Fibroblast of lung (primary cell): ENCODE measurements around the gene GOLGA8N. TPM values are rescaled to one million over a fixed set of nuclear protein-coding genes. Genes with fewer than 3 reads are reported as not detected.
"Not testable (repeated sequence)": the region's sequence is repeated elsewhere in the genome, so short reads cannot be mapped to it uniquely, and the experiment has no call there.

Experiments
- DNase-seq, 2 donors: peaks; one replicate each; pipeline versions ENCODE4 v3.0.0 to v3.0.0-alpha.2; 2010; ENCODE audit warnings: low read depth in 2 of 2
- H2AFZ ChIP-seq: 2 replicates; pipeline ENCODE4 v1.5.1; 2012; ENCODE audit warnings: low read length, control low read depth, inconsistent platforms
- H3K27ac ChIP-seq: 2 replicates; pipeline ENCODE4 v1.5.1; 2011; ENCODE audit warnings: low read length, control low read depth; ENCODE audit not compliant: insufficient read depth
- H3K27me3 ChIP-seq: 2 replicates; pipeline ENCODE4 v1.5.1; 2011; ENCODE audit warnings: mild to moderate bottlenecking, low read length; ENCODE audit not compliant: control insufficient read depth, insufficient read depth
- H3K36me3 ChIP-seq: 2 replicates; pipeline ENCODE4 v1.5.1; 2011; ENCODE audit warnings: low read length; ENCODE audit not compliant: control insufficient read depth, insufficient read depth
- H3K4me1 ChIP-seq: 2 replicates; pipeline ENCODE4 v1.5.1; 2011; ENCODE audit warnings: low read length; ENCODE audit not compliant: control insufficient read depth, insufficient read depth; ENCODE audit errors: extremely low read depth
- H3K4me2 ChIP-seq: 2 replicates; pipeline ENCODE4 v1.5.1; 2011; ENCODE audit warnings: low read length, control low read depth; ENCODE audit not compliant: insufficient read depth; ENCODE audit errors: extremely low read depth
- H3K4me3 ChIP-seq, 4 experiments: fragments of 200-600 bp in 1 of 4; sonication (generic) in 1 of 4; replicated peaks in 1 of 4; 2 replicates each; pipeline ENCODE4 v1.5.1; 2011 to 2016; ENCODE audit warnings: low read length in 4 of 4, low read depth in 3 of 4, mild to moderate bottlenecking in 3 of 4, control low read depth in 2 of 4, inconsistent platforms in 1 of 4, mixed read lengths in 1 of 4; ENCODE audit not compliant: insufficient read depth in 1 of 4; ENCODE audit errors: control extremely low read depth in 1 of 4
- H3K79me2 ChIP-seq: 2 replicates; pipeline ENCODE4 v1.5.1; 2012; ENCODE audit warnings: mild to moderate bottlenecking, low read length, inconsistent platforms; ENCODE audit not compliant: control insufficient read depth, insufficient read depth
- H3K9ac ChIP-seq: 2 replicates; pipeline ENCODE4 v1.5.1; 2011; ENCODE audit warnings: mild to moderate bottlenecking, low read length, control low read depth; ENCODE audit not compliant: insufficient read depth
- H3K9me3 ChIP-seq: 2 replicates; pipeline ENCODE4 v1.5.1; 2012; ENCODE audit warnings: low read depth, low read length; ENCODE audit not compliant: control insufficient read depth, insufficient read depth
- H4K20me1 ChIP-seq: 2 replicates; pipeline ENCODE4 v1.5.1; 2011; ENCODE audit warnings: low read length; ENCODE audit not compliant: control insufficient read depth, insufficient read depth; ENCODE audit errors: extremely low read depth
- polyA plus RNA-seq, 2 donors: library from polyadenylated mRNA; depleted of rRNA in 1 of 2; stranded (reverse) in 1 of 2; unstranded in 1 of 2; fragments of >200 nt; gene quantifications; 2 replicates each; pipeline ENCODE4 v1.2.1, GENCODE V29; 2011 to 2012; ENCODE audit warnings: missing spikeins in 1 of 2
- total RNA-seq: library from RNA; depleted of rRNA; stranded (reverse); fragments of >200 nt; gene quantifications from 2 replicates; pipeline ENCODE4 v1.2.1, GENCODE V29; 2014
- TF ChIP-seq, protein P1 (sequence below), 2 donors: IDR thresholded peaks in 1 of 2; conservative IDR thresholded peaks in 1 of 2; 1 replicate in 1 of 2; 2 replicates in 1 of 2; pipeline ENCODE4 v1.5.1; 2011 to 2012; ENCODE audit warnings: low read length in 2 of 2, control low read depth in 1 of 2, inconsistent platforms in 1 of 2, low read depth in 1 of 2, mild to moderate bottlenecking in 1 of 2

Gene GOLGA8N
- total and polyA plus RNA-seq, 2 donors (not counting 1 experiment from before 2014, with no cell fraction given) = 1.7 to 3.6 TPM

DNA sequence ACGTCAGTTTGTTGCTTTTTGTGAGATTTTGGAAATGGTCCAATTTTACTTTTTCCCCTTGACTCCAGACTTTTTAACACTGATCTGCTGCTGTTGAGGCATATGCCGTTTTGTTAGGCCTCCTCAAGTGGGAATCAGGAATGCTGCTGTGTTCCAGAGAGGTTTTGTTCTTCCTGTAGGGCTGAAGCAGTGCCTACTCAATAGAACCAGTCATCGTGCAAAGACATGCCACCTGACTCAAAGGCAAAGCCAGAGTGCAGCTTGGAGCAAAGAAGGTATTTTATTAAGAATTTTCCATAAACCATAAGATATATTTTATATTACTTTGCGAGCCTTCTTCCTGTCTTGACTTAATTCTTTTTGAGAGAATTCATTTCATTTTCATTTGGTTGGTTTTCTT, 7.4 kb upstream of the GOLGA8N start:
- H3K9ac ChIP-seq, H3K4me2 ChIP-seq, H3K36me3 ChIP-seq, H4K20me1 ChIP-seq, H3K9me3 ChIP-seq, H3K4me3 ChIP-seq, H3K79me2 ChIP-seq, H3K27me3 ChIP-seq, H2AFZ ChIP-seq, H3K4me1 ChIP-seq, H3K27ac ChIP-seq: not testable (repeated sequence)
- peak in 1 of 2 donors; percentile 3 for DNase-seq

DNA sequence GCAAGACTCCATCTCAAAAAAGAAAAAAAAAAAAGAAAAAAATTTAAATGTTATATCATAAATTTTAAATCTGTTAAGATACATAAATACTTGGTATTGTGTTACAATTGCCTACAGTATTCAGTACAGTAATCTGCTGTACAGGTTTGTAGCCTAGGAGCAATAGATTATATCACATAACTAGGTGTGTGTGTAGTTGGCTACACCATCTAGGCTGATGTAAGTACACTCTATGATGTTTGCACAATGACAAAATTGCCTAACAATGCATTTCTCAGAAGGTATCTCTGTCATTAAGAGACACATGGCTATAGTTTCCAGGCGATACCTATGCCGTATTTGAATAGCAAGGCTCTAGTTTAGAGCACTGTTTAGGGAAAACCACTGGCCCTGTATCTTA, 16.3 kb downstream of the GOLGA8N start:
- not testable (repeated sequence) for H3K4me3 ChIP-seq, DNase-seq, H3K9me3 ChIP-seq, H3K4me2 ChIP-seq, H3K36me3 ChIP-seq, H3K27ac ChIP-seq, H2AFZ ChIP-seq, H3K27me3 ChIP-seq, H3K79me2 ChIP-seq, H4K20me1 ChIP-seq, H3K4me1 ChIP-seq, H3K9ac ChIP-seq

GRCh38 chr15:32610719-32611118, 17.5 kb downstream of the GOLGA8N start:
- TF ChIP-seq, protein P1, sequence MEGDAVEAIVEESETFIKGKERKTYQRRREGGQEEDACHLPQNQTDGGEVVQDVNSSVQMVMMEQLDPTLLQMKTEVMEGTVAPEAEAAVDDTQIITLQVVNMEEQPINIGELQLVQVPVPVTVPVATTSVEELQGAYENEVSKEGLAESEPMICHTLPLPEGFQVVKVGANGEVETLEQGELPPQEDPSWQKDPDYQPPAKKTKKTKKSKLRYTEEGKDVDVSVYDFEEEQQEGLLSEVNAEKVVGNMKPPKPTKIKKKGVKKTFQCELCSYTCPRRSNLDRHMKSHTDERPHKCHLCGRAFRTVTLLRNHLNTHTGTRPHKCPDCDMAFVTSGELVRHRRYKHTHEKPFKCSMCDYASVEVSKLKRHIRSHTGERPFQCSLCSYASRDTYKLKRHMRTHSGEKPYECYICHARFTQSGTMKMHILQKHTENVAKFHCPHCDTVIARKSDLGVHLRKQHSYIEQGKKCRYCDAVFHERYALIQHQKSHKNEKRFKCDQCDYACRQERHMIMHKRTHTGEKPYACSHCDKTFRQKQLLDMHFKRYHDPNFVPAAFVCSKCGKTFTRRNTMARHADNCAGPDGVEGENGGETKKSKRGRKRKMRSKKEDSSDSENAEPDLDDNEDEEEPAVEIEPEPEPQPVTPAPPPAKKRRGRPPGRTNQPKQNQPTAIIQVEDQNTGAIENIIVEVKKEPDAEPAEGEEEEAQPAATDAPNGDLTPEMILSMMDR (conservative IDR thresholded peaks at IDR 0.05 in 1 of 2, IDR thresholded peaks at IDR 0.05 in 1 of 2; ENCODE audit: low read depth in 1 of 2, low read length in 2 of 2) = peak in 1 of 2 donors; percentile 7
- not testable (repeated sequence) for H3K9me3 ChIP-seq, H3K9ac ChIP-seq, H4K20me1 ChIP-seq, H3K36me3 ChIP-seq, H3K4me1 ChIP-seq, H2AFZ ChIP-seq, H3K27me3 ChIP-seq, H3K27ac ChIP-seq, H3K79me2 ChIP-seq, H3K4me2 ChIP-seq, H3K4me3 ChIP-seq
- DNase-seq = peak; percentile 40 to 63

- Histone ChIP-seq H3K27ac (peak overlapping the region; percentile 73), H3K4me3 (peak overlapping the region in 3 of 4 experiments; percentile 28 to 87 (median 70)), H3K79me2 (peaks cover 35% of the 10 kb centered on the region)
- H3K4me2 ChIP-seq, H4K20me1 ChIP-seq, H3K9ac ChIP-seq, H2AFZ ChIP-seq, H3K27me3 ChIP-seq, DNase-seq, H3K4me1 ChIP-seq, H3K36me3 ChIP-seq, H3K9me3 ChIP-seq: not testable (repeated sequence)
These were observed 21.4 kb downstream of the GOLGA8N start for GRCh38 chr15:32614712-32615050.

GRCh38 chr15:32615051-32615870, 22.0 kb downstream of the GOLGA8N start, which contains the start of gene ARHGAP11A:
Gene ARHGAP11A, plus strand, starts transcription at chr15:32615504. Its CDS starts 708 bp downstream, at chr15:32616212.
- H3K36me3 ChIP-seq, H3K4me1 ChIP-seq, H3K9me3 ChIP-seq, H4K20me1 ChIP-seq, H3K27me3 ChIP-seq: not testable (repeated sequence)
- H3K27ac ChIP-seq = peak within 1 kb of the TSS; percentile 76
- H3K9ac ChIP-seq = peak within 1 kb of the TSS; percentile 72
- peak; percentile 94 to 98 for DNase-seq
- peak within 1 kb of the TSS; percentile 68 for H3K4me2 ChIP-seq
- peak within 1 kb of the TSS; percentile 65 to 87 (median 76) for H3K4me3 ChIP-seq
- H2AFZ ChIP-seq = peak within 1 kb of the TSS; percentile 57
- peaks cover 39% of the 10 kb centered on the region for H3K79me2 ChIP-seq

GRCh38 chr15:32615871-32616426, 22.7 kb downstream of the GOLGA8N start:
- Histone ChIP-seq H3K4me2 (peak overlapping the region; percentile 68), H3K4me3 (peak overlapping the region; percentile 65 to 87 (median 76)), H3K27ac (peak overlapping the region; percentile 76), H3K79me2 (peaks cover 42% of the 10 kb centered on the region), H3K9ac (peak overlapping the region; percentile 72), H2AFZ (peak overlapping the region; percentile 57)
- not testable (repeated sequence) for H3K9me3 ChIP-seq, H3K27me3 ChIP-seq, H4K20me1 ChIP-seq, H3K36me3 ChIP-seq, H3K4me1 ChIP-seq
- peak; percentile 7 to 12 for DNase-seq
